Activated B cell treated with CpG ODN at 0.5 μM for 24 hours (primary cell): Measurements from ENCODE around the gene EZH1. TPM values are rescaled to one million over a fixed set of nuclear protein-coding genes. Genes with fewer than 3 reads are reported as not detected.

Experiments used
- ATAC-seq: fragments of 200-7000 bp; cut with Tn5 transposase; one replicate; pipeline ENCODE4 v1.10.0; 2021; ENCODE audit warnings: low read depth, mild to moderate bottlenecking, moderate library complexity
- CTCF ChIA-PET: fragments of 350-600 bp; sonication (Branson Sonifier 250); formaldehyde crosslinking; loops from one replicate; lab custom pipeline; 2021; ENCODE audit warnings: antibody characterized with exemption; lab: Charles Lee
- POLR2A ChIA-PET: fragments of 350-600 bp; sonication (Branson Sonifier 250); formaldehyde crosslinking; loops from one replicate; lab custom pipeline; 2021; ENCODE audit warnings: antibody characterized with exemption; lab: Charles Lee
- DNase-seq: peaks from one replicate; pipeline ENCODE4 v3.0.0; 2022
- H3K27ac Mint-ChIP-seq: one replicate; pipeline ENCODE4 v1.8.0; 2020; ENCODE audit warnings: mixed read lengths
- H3K27me3 Mint-ChIP-seq: one replicate; pipeline ENCODE4 v1.8.0; 2021; ENCODE audit warnings: mixed read lengths
- H3K36me3 Mint-ChIP-seq: one replicate; pipeline ENCODE4 v1.8.0; 2021; ENCODE audit warnings: low read depth, mixed read lengths
- H3K4me1 Mint-ChIP-seq: one replicate; pipeline ENCODE4 v1.8.0; 2021; ENCODE audit warnings: mixed read lengths
- H3K4me3 Mint-ChIP-seq: one replicate; pipeline ENCODE4 v1.8.0; 2020; ENCODE audit warnings: mild to moderate bottlenecking, mixed read lengths
- H3K9me3 Mint-ChIP-seq: one replicate; pipeline ENCODE4 v1.8.0; 2020; ENCODE audit warnings: mixed read lengths
- CTCF ChIP-seq: fragments of 200-600 bp; IDR thresholded peaks from one replicate; pipeline ENCODE4 v1.8.0; 2022; ENCODE audit warnings: antibody characterized with exemption, mild to moderate bottlenecking
- intact Hi-C: fragments of 100-400 bp; cut with micrococcal nuclease; formaldehyde crosslinking; loops from one replicate; pipeline ENCODE4 v1.15.1; 2024
- total RNA-seq: library from RNA; stranded (reverse); gene quantifications from 2 replicates; pipeline ENCODE4 v1.2.3, GENCODE V29; 2022

EZH1 gene
- total RNA-seq, 1 donor from 2014 or later = 81.6 TPM

DNA sequence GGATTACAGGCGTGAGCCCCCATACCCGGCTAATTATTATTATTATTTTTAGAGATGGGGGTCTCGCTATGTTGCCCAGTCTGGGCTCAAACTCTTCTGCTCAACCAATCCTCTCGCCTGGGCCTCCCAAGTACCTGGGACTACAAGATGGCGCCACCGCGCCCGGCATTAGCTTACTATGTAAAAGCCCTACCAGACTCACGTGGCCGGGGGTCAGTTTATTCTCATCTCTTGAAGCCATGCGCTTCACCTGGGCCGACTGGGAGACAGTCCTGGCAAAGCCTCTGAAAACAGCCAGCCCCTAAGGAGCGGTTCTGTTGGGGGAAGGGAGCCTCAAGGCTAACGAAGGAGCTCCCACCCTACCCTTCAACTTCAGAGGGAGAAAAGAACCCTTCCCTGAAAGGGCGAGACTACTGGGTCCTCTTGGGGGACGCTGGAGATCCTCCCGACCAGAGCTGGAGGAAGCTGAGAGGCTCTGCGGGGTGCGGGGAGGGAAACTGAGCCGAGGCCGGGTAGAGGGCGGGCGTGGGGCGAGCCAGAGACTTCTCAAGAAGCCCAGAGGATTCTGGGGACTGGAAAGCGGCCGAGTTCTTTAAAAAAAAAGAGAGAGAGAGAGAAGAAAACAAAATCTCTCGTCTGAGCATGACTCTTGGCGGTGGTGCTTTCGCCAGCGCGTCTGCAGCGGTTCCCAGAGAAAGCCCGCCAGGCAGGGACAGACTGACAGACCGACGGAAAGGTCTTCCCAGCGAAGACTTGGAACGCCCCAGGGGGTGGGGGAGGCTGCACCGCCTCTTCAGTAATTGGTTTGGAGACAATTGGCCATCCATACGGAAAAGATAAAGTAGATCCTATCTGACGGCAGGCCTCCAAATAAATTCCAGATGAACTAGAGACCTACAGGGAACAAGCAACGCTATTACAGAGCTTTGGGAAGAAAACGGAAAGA is 91.4 kb downstream of the EZH1 start:
- intact Hi-C loops = loop anchor here (5.0 kb wide), 1 partner anchor 36 kb away; no protein-coding TSS in a partner anchor
- Mint-ChIP-seq H3K27ac (no peak overlapping the region), H3K27me3 (peaks cover 19% of the 10 kb centered on the region), H3K9me3 (no peaks in the 10 kb centered on the region), H3K4me1 (peaks cover 23% of the 10 kb centered on the region), H3K4me3 (no peak overlapping the region), H3K36me3 (no peaks in the 10 kb centered on the region)
- ATAC-seq (no peak), DNase-seq (no peak)
- POLR2A ChIA-PET = interaction anchor here (1.6 kb wide), 1 partner anchor 16 kb away, joined by 3 read pairs; no protein-coding TSS in a partner anchor
- CTCF ChIA-PET = no interaction called here
- no peak for TF ChIP-seq CTCF

DNA sequence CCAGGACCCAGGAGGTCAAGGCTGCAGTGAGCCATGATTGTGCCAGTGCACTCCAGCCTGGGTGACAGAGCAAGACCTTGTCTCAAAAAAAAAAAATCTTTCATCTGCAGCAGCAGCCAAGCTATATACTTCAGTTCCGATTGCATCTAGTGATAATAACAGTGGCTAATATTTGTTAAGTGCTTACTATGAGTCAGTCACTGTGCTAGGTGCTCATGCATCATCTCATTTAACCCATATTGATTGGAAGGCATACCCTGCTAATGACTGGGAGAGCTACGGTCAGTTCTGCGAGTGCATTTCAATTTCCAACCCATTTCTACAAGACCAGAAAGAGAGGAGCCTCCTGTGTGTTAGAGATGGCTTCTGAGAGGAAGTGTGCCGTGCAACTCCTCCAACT is 93.4 kb downstream of the EZH1 start:
- no peak for DNase-seq
- ATAC-seq = no peak
- Mint-ChIP-seq H3K36me3 (no peaks in the 10 kb centered on the region), H3K27ac (no peak overlapping the region), H3K9me3 (no peaks in the 10 kb centered on the region), H3K27me3 (peaks cover 25% of the 10 kb centered on the region), H3K4me3 (no peak overlapping the region), H3K4me1 (peaks cover 21% of the 10 kb centered on the region)
- intact Hi-C loops = loop anchor here (5.0 kb wide), 1 partner anchor 34 kb away; no protein-coding TSS in a partner anchor
- ChIA-PET POLR2A (interaction anchor here (0.6 kb wide), 1 partner anchor 8 kb away, joined by 4 read pairs; the partner anchor contains the start of gene TUBG2), CTCF (no interaction called here)
- no peak for TF ChIP-seq CTCF

Other genes starting within 250 kb of the EZH1 start
- gene NAGLU, start 208.8 kb downstream of the EZH1 start, total RNA-seq = 27.8 and 33.9 TPM in 2 replicates
- gene HSD17B1, start 192.1 kb downstream of the EZH1 start, total RNA-seq = 0.86 and 1.2 TPM in 2 replicates
- gene COASY, start 182.9 kb downstream of the EZH1 start, total RNA-seq = 82.4 and 94.9 TPM in 2 replicates
- gene MLX, start 177.9 kb downstream of the EZH1 start, total RNA-seq = 53.4 and 59.7 TPM in 2 replicates
- 9.0 and 10.8 TPM in 2 replicates for gene PSMC3IP, start 167.3 kb downstream of the EZH1 start, total RNA-seq
- 60.0 and 63.5 TPM in 2 replicates for gene RETREG3, start 135.7 kb downstream of the EZH1 start, total RNA-seq
- 25.0 and 26.8 TPM in 2 replicates for gene TUBG1, start 135.4 kb downstream of the EZH1 start, total RNA-seq
- gene TUBG2, start 85.8 kb downstream of the EZH1 start, total RNA-seq = 8.6 and 9.4 TPM in 2 replicates
- 0.80 and 1.4 TPM in 2 replicates for gene PLEKHH3, start 68.0 kb downstream of the EZH1 start, total RNA-seq
- gene CCR10, start 63.2 kb downstream of the EZH1 start, total RNA-seq = 1.2 and 1.4 TPM in 2 replicates
- gene CNTNAP1, start 62.5 kb downstream of the EZH1 start, total RNA-seq = 16.4 and 21.3 TPM in 2 replicates
- not detected in 2 replicates for gene RAMP2, start 16.2 kb upstream of the EZH1 start, total RNA-seq
- gene VPS25, start 28.4 kb upstream of the EZH1 start, total RNA-seq = 49.7 and 49.8 TPM in 2 replicates
- 0.10 and 0.29 TPM in 2 replicates for gene WNK4, start 35.6 kb upstream of the EZH1 start, total RNA-seq
- 41.4 and 48.0 TPM in 2 replicates for gene COA3, start 53.7 kb upstream of the EZH1 start, total RNA-seq
- not detected in 2 replicates for gene CNTD1, start 53.8 kb upstream of the EZH1 start, total RNA-seq
- 113 and 118 TPM in 2 replicates for gene BECN1, start 79.2 kb upstream of the EZH1 start, total RNA-seq
- 136 and 141 TPM in 2 replicates for gene PSME3, start 88.4 kb upstream of the EZH1 start, total RNA-seq
- 2.0 and 3.9 TPM in 2 replicates for gene AOC2, start 99.5 kb upstream of the EZH1 start, total RNA-seq
- 0.64 and 1.4 TPM in 2 replicates for gene AOC3, start 106.2 kb upstream of the EZH1 start, total RNA-seq
- not detected in 2 replicates for gene G6PC1, start 155.8 kb upstream of the EZH1 start, total RNA-seq
- 63.6 and 70.4 TPM in 2 replicates for gene AARSD1, start 219.4 kb upstream of the EZH1 start, total RNA-seq
- gene PTGES3L, start 235.0 kb upstream of the EZH1 start, total RNA-seq = 1.4 and 2.0 TPM in 2 replicates
- 28.3 and 30.9 TPM in 2 replicates for gene RUNDC1, start 235.5 kb upstream of the EZH1 start, total RNA-seq